ENCODE data around the gene NDST1. TPM values are rescaled to one million over a fixed set of nuclear protein-coding genes. Genes with fewer than 3 reads are reported as not detected.

NDST1 gene
- total and polyA plus RNA-seq, 2 donors (not counting 3 experiments of a cell fraction or from before 2014, with no cell fraction given), result 38.6 to 102 TPM

DNA sequence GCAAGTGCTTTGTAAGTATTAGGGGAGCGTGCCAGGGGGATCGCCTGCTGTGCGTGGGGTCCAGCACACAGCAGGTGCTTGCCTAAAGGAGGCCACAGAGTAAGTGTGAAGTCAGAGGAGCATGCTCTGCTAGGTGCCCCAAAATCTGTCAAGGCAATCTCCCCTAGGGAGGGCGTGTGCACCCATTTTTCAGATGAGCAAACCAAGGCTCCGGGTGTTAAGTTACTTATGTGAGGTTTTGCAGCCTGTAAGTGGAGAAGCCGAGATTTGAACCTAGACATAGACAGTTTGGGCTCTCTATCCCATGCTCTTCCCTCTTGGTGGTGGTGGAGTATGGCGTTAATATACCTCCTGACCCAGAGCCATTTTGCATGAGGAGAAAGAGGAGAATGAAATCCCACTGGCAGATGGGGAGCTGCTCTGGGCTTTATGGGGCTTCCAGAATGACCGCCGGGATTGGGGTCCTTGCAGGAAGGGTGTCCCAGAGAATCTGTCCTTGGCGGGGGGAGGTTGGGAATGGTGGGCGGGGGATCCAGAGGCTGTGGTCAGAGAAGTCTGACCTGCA, 14.1 kb downstream of the NDST1 start:
- Histone ChIP-seq H3K79me2 (ENCODE audit: control insufficient read depth, insufficient read depth, low read length) (peaks cover 31% of the 10 kb centered on the region), H3K9me3 (replicated peaks; ENCODE audit: control insufficient read depth, insufficient read depth, low read length) (no peaks in the 10 kb centered on the region), H4K20me1 (replicated peaks; ENCODE audit: control insufficient read depth, extremely low read depth, insufficient read depth, low read length) (no peaks in the 10 kb centered on the region), H3K36me3 (ENCODE audit: control insufficient read depth in 2 of 2, extremely low read depth in 1 of 2, insufficient read depth in 2 of 2, low read length in 2 of 2) (peaks cover 0 to 19% of the 10 kb centered on the region in 2 experiments), H3K4me2 (ENCODE audit: insufficient read depth, low read length) (no peak overlapping the region), H3K4me3 (replicated peaks in 1 of 3; ENCODE audit: insufficient read depth in 1 of 3, low read depth in 1 of 3, low read length in 3 of 3) (no peak overlapping the region), H3K9me1 (replicated peaks; ENCODE audit: control insufficient read depth, extremely low read depth, insufficient read depth, low read length) (no peaks in the 10 kb centered on the region), H3K27me3 (ENCODE audit: control insufficient read depth in 2 of 2, insufficient read depth in 2 of 2, low read length in 2 of 2) (no peaks in the 10 kb centered on the region), H3K27ac (ENCODE audit: insufficient read depth, low read depth, low read length) (no peak overlapping the region), H3K9ac (replicated peaks; ENCODE audit: extremely low read depth, insufficient read depth, low read length) (no peak overlapping the region), H3K4me1 (ENCODE audit: control insufficient read depth, extremely low read depth, insufficient read depth, low read length) (peaks cover 15% of the 10 kb centered on the region), H2AFZ (ENCODE audit: low read depth, low read length) (no peak overlapping the region)
- TF ChIP-seq EZH2 (IDR thresholded peaks at IDR 0.05; ENCODE audit: borderline replicate concordance, low read depth, low read length, severe bottlenecking) (no peak), POLR2AphosphoS5 (IDR thresholded peaks at IDR 0.05; ENCODE audit: insufficient read depth, low read depth, low read length) (no peak), POLR2A (IDR thresholded peaks at IDR 0.05; ENCODE audit: low read depth, low read length) (no peak), GATA2 (IDR thresholded peaks at IDR 0.05; ENCODE audit: insufficient read depth, insufficient read length, low read depth, low read length) (no peak), MYC (IDR thresholded peaks at IDR 0.05; ENCODE audit: low read depth, low read length) (no peak), JUN (IDR thresholded peaks at IDR 0.05; ENCODE audit: borderline replicate concordance, insufficient read depth, insufficient read length, low read depth) (no peak), FOS (IDR thresholded peaks at IDR 0.05; ENCODE audit: borderline replicate concordance, insufficient read depth, low read length) (no peak)
- TF ChIP-seq, protein P1, sequence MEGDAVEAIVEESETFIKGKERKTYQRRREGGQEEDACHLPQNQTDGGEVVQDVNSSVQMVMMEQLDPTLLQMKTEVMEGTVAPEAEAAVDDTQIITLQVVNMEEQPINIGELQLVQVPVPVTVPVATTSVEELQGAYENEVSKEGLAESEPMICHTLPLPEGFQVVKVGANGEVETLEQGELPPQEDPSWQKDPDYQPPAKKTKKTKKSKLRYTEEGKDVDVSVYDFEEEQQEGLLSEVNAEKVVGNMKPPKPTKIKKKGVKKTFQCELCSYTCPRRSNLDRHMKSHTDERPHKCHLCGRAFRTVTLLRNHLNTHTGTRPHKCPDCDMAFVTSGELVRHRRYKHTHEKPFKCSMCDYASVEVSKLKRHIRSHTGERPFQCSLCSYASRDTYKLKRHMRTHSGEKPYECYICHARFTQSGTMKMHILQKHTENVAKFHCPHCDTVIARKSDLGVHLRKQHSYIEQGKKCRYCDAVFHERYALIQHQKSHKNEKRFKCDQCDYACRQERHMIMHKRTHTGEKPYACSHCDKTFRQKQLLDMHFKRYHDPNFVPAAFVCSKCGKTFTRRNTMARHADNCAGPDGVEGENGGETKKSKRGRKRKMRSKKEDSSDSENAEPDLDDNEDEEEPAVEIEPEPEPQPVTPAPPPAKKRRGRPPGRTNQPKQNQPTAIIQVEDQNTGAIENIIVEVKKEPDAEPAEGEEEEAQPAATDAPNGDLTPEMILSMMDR (IDR thresholded peaks at IDR 0.05; ENCODE audit: extremely low read depth in 1 of 2, insufficient read depth in 1 of 2, low read depth in 1 of 2, low read length in 2 of 2), result no peak
- TF ChIP-seq, protein P2, sequence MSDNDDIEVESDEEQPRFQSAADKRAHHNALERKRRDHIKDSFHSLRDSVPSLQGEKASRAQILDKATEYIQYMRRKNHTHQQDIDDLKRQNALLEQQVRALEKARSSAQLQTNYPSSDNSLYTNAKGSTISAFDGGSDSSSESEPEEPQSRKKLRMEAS (IDR thresholded peaks at IDR 0.05; ENCODE audit: insufficient read depth, insufficient read length), result no peak
- dilution Hi-C loops (cut with MboI; ENCODE audit: extremely low pct_ligation_motif_present, low sequenced_read_pairs) (no loop called here), intact Hi-C loops (cut with micrococcal nuclease) (no loop called here)
- FAIRE-seq (peak; percentile 43), DNase-seq (ENCODE audit: low read depth, low spot score) (no peak)
- ChIA-PET POLR2A (no interaction called here), CTCF (interaction anchor here (1.3 to 5.4 kb wide), 5 partner anchors 11 to 65 kb away, joined by 3 to 78 read pairs (median 32); no protein-coding TSS in a partner anchor)
- no TSS peak for BruUV-seq (replicated peaks)

Measured in endothelial cell of umbilical vein (primary cell).